ENCODE results near the gene NFATC3.

Gene NFATC3

GRCh38 chr16:68179196-68179795, 94.1 kb downstream of the NFATC3 start:
- DNase-seq (ENCODE audit: low read depth) = peak; percentile 36
- no peak for TF ChIP-seq CTCF (conservative IDR thresholded peaks at IDR 0.05; ENCODE audit: low read depth, low read length)
- H3K4me3 ChIP-seq (ENCODE audit: low read depth, low read length) = no peak overlapping the region

- no peak for DNase-seq (ENCODE audit: low read depth)
- no peak overlapping the region for H3K4me3 ChIP-seq (ENCODE audit: low read depth, low read length)
- TF ChIP-seq CTCF (conservative IDR thresholded peaks at IDR 0.05; ENCODE audit: low read depth, low read length) = no peak
Observed at GRCh38 chr16:68179855-68180254, 94.7 kb downstream of the NFATC3 start.

GRCh38 chr16:68183046-68183445, 97.9 kb downstream of the NFATC3 start:
- TF ChIP-seq CTCF (conservative IDR thresholded peaks at IDR 0.05; ENCODE audit: low read depth, low read length) = no peak
- H3K4me3 ChIP-seq (ENCODE audit: low read depth, low read length) = no peak overlapping the region
- no peak for DNase-seq (ENCODE audit: low read depth)

- TF ChIP-seq CTCF (conservative IDR thresholded peaks at IDR 0.05; ENCODE audit: low read depth, low read length) = no peak
- DNase-seq (ENCODE audit: low read depth) = no peak
- H3K4me3 ChIP-seq (ENCODE audit: low read depth, low read length) = no peak overlapping the region
Observed at GRCh38 chr16:68186877-68187276, 101.7 kb downstream of the NFATC3 start.

GRCh38 chr16:68187505-68187904, 102.3 kb downstream of the NFATC3 start:
- no peak for DNase-seq (ENCODE audit: low read depth)
- TF ChIP-seq CTCF (conservative IDR thresholded peaks at IDR 0.05; ENCODE audit: low read depth, low read length) = no peak
- H3K4me3 ChIP-seq (ENCODE audit: low read depth, low read length) = no peak overlapping the region

GRCh38 chr16:68188170-68188569, 103.0 kb downstream of the NFATC3 start:
- H3K4me3 ChIP-seq (ENCODE audit: low read depth, low read length) = no peak overlapping the region
- no peak for DNase-seq (ENCODE audit: low read depth)
- TF ChIP-seq CTCF (conservative IDR thresholded peaks at IDR 0.05; ENCODE audit: low read depth, low read length) = no peak

GRCh38 chr16:68190081-68190480, 104.9 kb downstream of the NFATC3 start:
- no peak overlapping the region for H3K4me3 ChIP-seq (ENCODE audit: low read depth, low read length)
- no peak for DNase-seq (ENCODE audit: low read depth)
- TF ChIP-seq CTCF (conservative IDR thresholded peaks at IDR 0.05; ENCODE audit: low read depth, low read length) = no peak
